Stimulated activated CD8-positive, alpha-beta memory T cell treated with anti-CD3 and anti-CD28 coated beads, Interleukin-7, amount 100 ng/mL, for 4 hours (primary cell): ENCODE results near the gene NDUFC2.
"Not testable (repeated sequence)": the region's sequence is repeated elsewhere in the genome, so short reads cannot be mapped to it uniquely, and the experiment has no call there.

Experiments used
- DNase-seq, 2 donors: peaks; one replicate each; pipeline ENCODE4 v3.0.0-alpha.2; 2020; ENCODE audit warnings: low read depth in 2 of 2

Gene NDUFC2

GRCh38 chr11:78054971-78055370, 24.7 kb downstream of the NDUFC2 start:
- no peak for DNase-seq

GRCh38 chr11:78050964-78051831, 28.5 kb downstream of the NDUFC2 start:
- no peak for DNase-seq

- DNase-seq: no peak
These were observed 30.3 kb downstream of the NDUFC2 start for GRCh38 chr11:78049348-78049747.

GRCh38 chr11:78048561-78048960, 31.1 kb downstream of the NDUFC2 start:
- DNase-seq: no peak

GRCh38 chr11:78046486-78046854, 33.2 kb downstream of the NDUFC2 start:
- DNase-seq: no peak

- DNase-seq: peak; percentile 38 to 63
These were observed 33.7 kb downstream of the NDUFC2 start for GRCh38 chr11:78045851-78046485.

GRCh38 chr11:78044706-78045105, 35.0 kb downstream of the NDUFC2 start:
- no peak for DNase-seq

- no peak for DNase-seq
These were observed 37.7 kb downstream of the NDUFC2 start for GRCh38 chr11:78041843-78042440.

GRCh38 chr11:78041380-78041719, 38.3 kb downstream of the NDUFC2 start:
- not testable (repeated sequence) for DNase-seq

GRCh38 chr11:78040691-78041379, 38.8 kb downstream of the NDUFC2 start:
- DNase-seq: no peak

- DNase-seq: peak in 1 of 2 donors; percentile 25
These were observed 39.6 kb downstream of the NDUFC2 start for GRCh38 chr11:78039919-78040671.

- no peak for DNase-seq
These were observed 40.2 kb downstream of the NDUFC2 start for GRCh38 chr11:78039391-78039918.

GRCh38 chr11:78038697-78039313, 40.9 kb downstream of the NDUFC2 start:
- no peak for DNase-seq

GRCh38 chr11:78037825-78038620, 41.6 kb downstream of the NDUFC2 start:
- no peak for DNase-seq

GRCh38 chr11:78037056-78037455, 42.6 kb downstream of the NDUFC2 start:
- no peak for DNase-seq

- DNase-seq: no peak
These were observed 43.3 kb downstream of the NDUFC2 start for GRCh38 chr11:78036313-78036712.

GRCh38 chr11:78034623-78035022, 45.0 kb downstream of the NDUFC2 start:
- DNase-seq: no peak

GRCh38 chr11:78033040-78033439, 46.6 kb downstream of the NDUFC2 start:
- no peak for DNase-seq

- no peak for DNase-seq
These were observed 47.6 kb downstream of the NDUFC2 start for GRCh38 chr11:78032090-78032489.

- DNase-seq: no peak
These were observed 48.0 kb downstream of the NDUFC2 start for GRCh38 chr11:78031629-78032028.
